Liver (tissue), 9 donors: ENCODE results near the gene MYOM1. TPM values are rescaled to one million over a fixed set of nuclear protein-coding genes. Genes with fewer than 3 reads are reported as not detected.

Source experiments
- DNase-seq: peaks from one replicate; pipeline ENCODE4 v3.0.0-alpha.2; 2017; ENCODE audit warnings: low spot score
- H3K27ac ChIP-seq, 2 donors: one replicate each; pipeline ENCODE4 v1.7.0; 2013; ENCODE audit warnings: inconsistent platforms in 2 of 2, low read length in 2 of 2, control low read depth in 1 of 2, low read depth in 1 of 2, mild to moderate bottlenecking in 1 of 2
- H3K27me3 ChIP-seq, 4 donors: one replicate each; pipeline versions ENCODE4 v1.6.1 to v1.7.0; 2013; ENCODE audit warnings: low read length in 3 of 4, inconsistent platforms in 1 of 4, mild to moderate bottlenecking in 1 of 4, moderate library complexity in 1 of 4; ENCODE audit not compliant: control insufficient read depth in 4 of 4, insufficient read depth in 4 of 4
- H3K36me3 ChIP-seq, 4 donors: one replicate each; pipeline versions ENCODE4 v1.6.1 to v1.7.0; 2013; ENCODE audit warnings: low read length in 3 of 4, mild to moderate bottlenecking in 3 of 4, low read depth in 1 of 4, moderate library complexity in 1 of 4; ENCODE audit not compliant: control insufficient read depth in 4 of 4, insufficient read depth in 3 of 4
- H3K4me1 ChIP-seq, 4 donors: one replicate each; pipeline versions ENCODE4 v1.6.1 to v1.7.0; 2013; ENCODE audit warnings: low read length in 3 of 4, mild to moderate bottlenecking in 3 of 4, moderate library complexity in 1 of 4; ENCODE audit not compliant: control insufficient read depth in 4 of 4, insufficient read depth in 4 of 4
- H3K4me3 ChIP-seq, 3 donors: one replicate each; pipeline versions ENCODE4 v1.6.1 to v1.7.0; 2013; ENCODE audit warnings: low read length in 3 of 3, control low read depth in 1 of 3, low read depth in 1 of 3, mild to moderate bottlenecking in 1 of 3
- H3K9ac ChIP-seq, 2 donors: one replicate each; pipeline ENCODE4 v1.7.0; 2013; ENCODE audit warnings: low read length in 2 of 2, mild to moderate bottlenecking in 2 of 2, moderate library complexity in 2 of 2, control low read depth in 1 of 2, low read depth in 1 of 2
- H3K9me3 ChIP-seq, 4 donors: one replicate each; pipeline versions ENCODE4 v1.6.1 to v1.7.0; 2013; ENCODE audit warnings: low read length in 3 of 4; ENCODE audit not compliant: control insufficient read depth in 4 of 4
- EGR1 ChIP-seq, 2 donors: IDR thresholded peaks; 2 replicates each; pipeline ENCODE4 v1.6.1; 2016 to 2018; ENCODE audit warnings: antibody characterized with exemption in 2 of 2, low read depth in 2 of 2
- FOXA1 ChIP-seq: IDR thresholded peaks from 2 replicates; pipeline ENCODE4 v1.6.1; 2016; ENCODE audit warnings: antibody characterized with exemption
- FOXA2 ChIP-seq: IDR thresholded peaks from 2 replicates; pipeline ENCODE4 v1.6.1; 2016; ENCODE audit warnings: antibody characterized with exemption
- GABPA ChIP-seq, 2 donors: IDR thresholded peaks in 1 of 2; conservative IDR thresholded peaks in 1 of 2; 2 replicates each; pipeline ENCODE4 v1.6.1; 2016; ENCODE audit warnings: antibody characterized with exemption in 2 of 2, mild to moderate bottlenecking in 1 of 2, moderate library complexity in 1 of 2
- HNF4A ChIP-seq, 2 donors: conservative IDR thresholded peaks; 2 replicates each; pipeline ENCODE4 v1.6.1; 2016; ENCODE audit warnings: antibody characterized with exemption in 2 of 2, mild to moderate bottlenecking in 2 of 2
- HNF4G ChIP-seq: IDR thresholded peaks from 2 replicates; pipeline ENCODE4 v1.6.1; 2016; ENCODE audit warnings: antibody characterized with exemption
- JUND ChIP-seq, 2 donors: IDR thresholded peaks; 2 replicates each; pipeline ENCODE4 v1.6.1; 2016; ENCODE audit warnings: antibody characterized with exemption in 2 of 2
- NR2F2 ChIP-seq: IDR thresholded peaks from 2 replicates; pipeline ENCODE4 v1.6.1; 2016; ENCODE audit warnings: antibody characterized with exemption
- RAD21 ChIP-seq, 2 donors: IDR thresholded peaks; 2 replicates each; pipeline ENCODE4 v1.6.1; 2016; ENCODE audit warnings: antibody characterized with exemption in 2 of 2, mild to moderate bottlenecking in 2 of 2
- RXRA ChIP-seq, 2 donors: IDR thresholded peaks; 2 replicates each; pipeline ENCODE4 v1.6.1; 2017 to 2018; ENCODE audit warnings: antibody characterized with exemption in 2 of 2, mild to moderate bottlenecking in 1 of 2
- SP1 ChIP-seq: IDR thresholded peaks from 2 replicates; pipeline ENCODE4 v1.6.1; 2018; ENCODE audit warnings: antibody characterized with exemption, mild to moderate bottlenecking
- TAF1 ChIP-seq: conservative IDR thresholded peaks from 2 replicates; pipeline ENCODE4 v1.6.1; 2016; ENCODE audit warnings: antibody characterized with exemption, mild to moderate bottlenecking
- YY1 ChIP-seq: IDR thresholded peaks from 2 replicates; pipeline ENCODE4 v1.6.1; 2016; ENCODE audit warnings: antibody characterized with exemption, mild to moderate bottlenecking
- ZBTB33 ChIP-seq: IDR thresholded peaks from 2 replicates; pipeline ENCODE4 v1.6.1; 2016; ENCODE audit warnings: antibody characterized with exemption
- WGBS: extraction: QIAGEN DNeasy Blood & Tissue Kit; methylation state at CpG from one replicate; pipeline ENCODE4 v1.1.7; 2013; 5-methylcytosine and 5-hydroxymethylcytosine counted together
- polyA plus RNA-seq, 2 donors: library from polyadenylated mRNA; stranded (reverse) in 1 of 2; unstranded in 1 of 2; fragments of 200-250 nt in 1 of 2; fragments of >200 nt in 1 of 2; fragmentation: Nextera tagmentation in 1 of 2; extraction: Ambion mirVana in 1 of 2; gene quantifications; one replicate each; pipeline versions ENCODE4 v1.2.1 to v1.2.3, GENCODE V29; 2013 to 2015
- total RNA-seq, 2 donors: library from RNA; depleted of rRNA; stranded (reverse); fragments of >200 nt; gene quantifications; one replicate each; pipeline ENCODE4 v1.2.3, GENCODE V29; 2014
- TF ChIP-seq, protein P1 (sequence below): IDR thresholded peaks from 2 replicates; pipeline ENCODE4 v1.6.1; 2016; ENCODE audit warnings: antibody characterized with exemption, mild to moderate bottlenecking
- TF ChIP-seq, protein P2 (sequence below): IDR thresholded peaks from 2 replicates; pipeline ENCODE4 v1.6.1; 2016; ENCODE audit warnings: antibody characterized with exemption
- TF ChIP-seq, protein P3 (sequence below): IDR thresholded peaks from 2 replicates; pipeline ENCODE4 v1.6.1; 2016; ENCODE audit warnings: antibody characterized with exemption
- TF ChIP-seq, protein P4 (sequence below): fragments of 150-350 bp; IDR thresholded peaks from 2 replicates; pipeline ENCODE4 v1.5.1; 2017; ENCODE audit warnings: improper control_type of control experiment, low read depth, low read length; ENCODE audit not compliant: missing input control
- donor health status: healthy.
- donor health status: healthy.
- donor health status: healthy.
- donor health status: healthy.
- donor health status: healthy.

The MYOM1 gene
- total and polyA plus RNA-seq, 4 donors, result 10.1 to 48.4 (median 21.3) TPM

DNA sequence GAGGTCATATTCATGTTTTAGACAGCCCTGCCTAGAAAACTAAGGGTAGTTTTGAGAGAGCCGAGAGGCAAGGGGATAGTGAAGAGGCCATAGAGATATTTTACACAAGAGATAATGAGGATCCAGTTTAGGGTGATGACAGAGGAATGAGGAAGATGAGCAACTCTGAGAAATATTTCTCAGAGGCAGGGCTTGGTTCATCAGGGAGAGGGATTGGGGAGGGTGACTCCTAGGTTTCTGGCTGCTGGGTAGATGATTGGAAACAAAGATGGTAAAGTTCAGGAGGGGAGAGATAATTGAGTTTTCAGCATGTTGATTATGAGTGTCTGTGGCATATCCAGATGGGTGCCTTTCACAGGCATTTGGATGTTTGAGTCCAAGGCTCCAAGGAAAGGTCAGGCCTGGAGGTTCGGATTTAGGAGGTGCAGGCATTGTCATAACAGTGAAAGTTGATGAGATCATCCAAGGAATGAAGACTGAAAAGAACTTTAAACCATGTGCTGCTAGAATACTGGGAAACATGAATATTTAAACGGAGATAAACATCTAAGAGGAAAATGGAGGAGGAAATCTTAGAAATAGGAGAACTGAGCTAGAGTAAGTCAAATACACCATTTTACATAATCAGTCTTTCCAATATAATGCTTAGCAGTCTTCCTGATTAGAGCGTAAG lies 49.6 kb upstream of the MYOM1 start:
- no peak overlapping the region for H3K4me3 ChIP-seq
- H3K4me1 ChIP-seq, result peaks cover 12 to 56% (median 46%) of the 10 kb centered on the region in 4 donors
- no peaks in the 10 kb centered on the region for H3K9me3 ChIP-seq
- no peaks in the 10 kb centered on the region for H3K27me3 ChIP-seq
- 87% methylated on average over 4 of the region's 4 CpGs for WGBS
- no peak for DNase-seq
- H3K36me3 ChIP-seq, result peaks cover 2 to 15% (median 11%) of the 10 kb centered on the region in 4 donors
- no peak for TF ChIP-seq YY1
- no peak for TF ChIP-seq JUND (IDR thresholded peaks at IDR 0.05)
- no peak for TF ChIP-seq EGR1 (IDR thresholded peaks at IDR 0.05; ENCODE audit: low read depth in 2 of 2)
- TF ChIP-seq RAD21 (IDR thresholded peaks at IDR 0.05), result no peak
- TF ChIP-seq GABPA (IDR thresholded peaks at IDR 0.05 in 1 of 2, conservative IDR thresholded peaks at IDR 0.05 in 1 of 2), result no peak
- TF ChIP-seq ZBTB33, result no peak
- TF ChIP-seq, protein P1, sequence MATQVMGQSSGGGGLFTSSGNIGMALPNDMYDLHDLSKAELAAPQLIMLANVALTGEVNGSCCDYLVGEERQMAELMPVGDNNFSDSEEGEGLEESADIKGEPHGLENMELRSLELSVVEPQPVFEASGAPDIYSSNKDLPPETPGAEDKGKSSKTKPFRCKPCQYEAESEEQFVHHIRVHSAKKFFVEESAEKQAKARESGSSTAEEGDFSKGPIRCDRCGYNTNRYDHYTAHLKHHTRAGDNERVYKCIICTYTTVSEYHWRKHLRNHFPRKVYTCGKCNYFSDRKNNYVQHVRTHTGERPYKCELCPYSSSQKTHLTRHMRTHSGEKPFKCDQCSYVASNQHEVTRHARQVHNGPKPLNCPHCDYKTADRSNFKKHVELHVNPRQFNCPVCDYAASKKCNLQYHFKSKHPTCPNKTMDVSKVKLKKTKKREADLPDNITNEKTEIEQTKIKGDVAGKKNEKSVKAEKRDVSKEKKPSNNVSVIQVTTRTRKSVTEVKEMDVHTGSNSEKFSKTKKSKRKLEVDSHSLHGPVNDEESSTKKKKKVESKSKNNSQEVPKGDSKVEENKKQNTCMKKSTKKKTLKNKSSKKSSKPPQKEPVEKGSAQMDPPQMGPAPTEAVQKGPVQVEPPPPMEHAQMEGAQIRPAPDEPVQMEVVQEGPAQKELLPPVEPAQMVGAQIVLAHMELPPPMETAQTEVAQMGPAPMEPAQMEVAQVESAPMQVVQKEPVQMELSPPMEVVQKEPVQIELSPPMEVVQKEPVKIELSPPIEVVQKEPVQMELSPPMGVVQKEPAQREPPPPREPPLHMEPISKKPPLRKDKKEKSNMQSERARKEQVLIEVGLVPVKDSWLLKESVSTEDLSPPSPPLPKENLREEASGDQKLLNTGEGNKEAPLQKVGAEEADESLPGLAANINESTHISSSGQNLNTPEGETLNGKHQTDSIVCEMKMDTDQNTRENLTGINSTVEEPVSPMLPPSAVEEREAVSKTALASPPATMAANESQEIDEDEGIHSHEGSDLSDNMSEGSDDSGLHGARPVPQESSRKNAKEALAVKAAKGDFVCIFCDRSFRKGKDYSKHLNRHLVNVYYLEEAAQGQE, result no peak
- no peak for TF ChIP-seq RXRA (IDR thresholded peaks at IDR 0.05)
- TF ChIP-seq FOXA1, result no peak
- no peak for TF ChIP-seq SP1
- TF ChIP-seq, protein P2, sequence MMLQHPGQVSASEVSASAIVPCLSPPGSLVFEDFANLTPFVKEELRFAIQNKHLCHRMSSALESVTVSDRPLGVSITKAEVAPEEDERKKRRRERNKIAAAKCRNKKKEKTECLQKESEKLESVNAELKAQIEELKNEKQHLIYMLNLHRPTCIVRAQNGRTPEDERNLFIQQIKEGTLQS, result no peak
- TF ChIP-seq, protein P3, sequence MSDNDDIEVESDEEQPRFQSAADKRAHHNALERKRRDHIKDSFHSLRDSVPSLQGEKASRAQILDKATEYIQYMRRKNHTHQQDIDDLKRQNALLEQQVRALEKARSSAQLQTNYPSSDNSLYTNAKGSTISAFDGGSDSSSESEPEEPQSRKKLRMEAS, result no peak
- TF ChIP-seq HNF4A (conservative IDR thresholded peaks at IDR 0.05), result no peak
- no peak for TF ChIP-seq NR2F2
- no peak for TF ChIP-seq FOXA2
- TF ChIP-seq, protein P4, sequence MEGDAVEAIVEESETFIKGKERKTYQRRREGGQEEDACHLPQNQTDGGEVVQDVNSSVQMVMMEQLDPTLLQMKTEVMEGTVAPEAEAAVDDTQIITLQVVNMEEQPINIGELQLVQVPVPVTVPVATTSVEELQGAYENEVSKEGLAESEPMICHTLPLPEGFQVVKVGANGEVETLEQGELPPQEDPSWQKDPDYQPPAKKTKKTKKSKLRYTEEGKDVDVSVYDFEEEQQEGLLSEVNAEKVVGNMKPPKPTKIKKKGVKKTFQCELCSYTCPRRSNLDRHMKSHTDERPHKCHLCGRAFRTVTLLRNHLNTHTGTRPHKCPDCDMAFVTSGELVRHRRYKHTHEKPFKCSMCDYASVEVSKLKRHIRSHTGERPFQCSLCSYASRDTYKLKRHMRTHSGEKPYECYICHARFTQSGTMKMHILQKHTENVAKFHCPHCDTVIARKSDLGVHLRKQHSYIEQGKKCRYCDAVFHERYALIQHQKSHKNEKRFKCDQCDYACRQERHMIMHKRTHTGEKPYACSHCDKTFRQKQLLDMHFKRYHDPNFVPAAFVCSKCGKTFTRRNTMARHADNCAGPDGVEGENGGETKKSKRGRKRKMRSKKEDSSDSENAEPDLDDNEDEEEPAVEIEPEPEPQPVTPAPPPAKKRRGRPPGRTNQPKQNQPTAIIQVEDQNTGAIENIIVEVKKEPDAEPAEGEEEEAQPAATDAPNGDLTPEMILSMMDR, result no peak
- no peak for TF ChIP-seq HNF4G
- no peak for TF ChIP-seq TAF1
- H3K27ac ChIP-seq, result no peak overlapping the region
- H3K9ac ChIP-seq, result no peak overlapping the region
